HG02938 (cell line): Measurements from ENCODE around the gene DESI2.
"Not testable (repeated sequence)": the region's sequence is repeated elsewhere in the genome, so short reads cannot be mapped to it uniquely, and the experiment has no call there.

Source experiments
- ATAC-seq: cut with Tn5 transposase; IDR thresholded peaks from one replicate; pipeline ENCODE4 v1.9.1; 2021; ENCODE audit warnings: mild to moderate bottlenecking, moderate library complexity; ENCODE audit not compliant: unreplicated experiment

DESI2 gene

GRCh38 chr1:244654108-244655038 is 1.4 kb downstream of the DESI2 start:
- no peak for ATAC-seq

DNA sequence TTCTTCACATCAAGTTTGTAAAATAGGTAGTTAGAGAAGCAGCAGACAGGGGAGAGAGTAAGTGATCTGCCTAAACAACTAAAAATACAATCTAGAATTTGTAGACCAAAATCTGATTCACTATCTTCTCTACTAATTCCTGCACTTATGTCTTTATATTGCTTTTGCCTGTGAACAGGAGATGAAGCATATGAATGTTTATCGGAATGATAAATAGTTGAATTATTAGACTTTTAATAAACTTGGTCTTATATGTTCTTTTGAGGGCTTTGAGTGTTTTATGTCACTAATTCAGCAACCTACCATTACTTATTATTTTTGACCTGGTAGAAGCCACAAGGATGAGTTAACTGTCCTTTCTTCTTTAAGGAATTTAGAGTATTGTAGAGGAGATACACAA is 2.3 kb downstream of the DESI2 start:
- no peak for ATAC-seq

GRCh38 chr1:244657421-244657820 is 4.5 kb downstream of the DESI2 start:
- no peak for ATAC-seq

- ATAC-seq: no peak
Observed at GRCh38 chr1:244659694-244660093, 6.8 kb downstream of the DESI2 start.

GRCh38 chr1:244660595-244660994 is 7.7 kb downstream of the DESI2 start:
- ATAC-seq: no peak

DNA sequence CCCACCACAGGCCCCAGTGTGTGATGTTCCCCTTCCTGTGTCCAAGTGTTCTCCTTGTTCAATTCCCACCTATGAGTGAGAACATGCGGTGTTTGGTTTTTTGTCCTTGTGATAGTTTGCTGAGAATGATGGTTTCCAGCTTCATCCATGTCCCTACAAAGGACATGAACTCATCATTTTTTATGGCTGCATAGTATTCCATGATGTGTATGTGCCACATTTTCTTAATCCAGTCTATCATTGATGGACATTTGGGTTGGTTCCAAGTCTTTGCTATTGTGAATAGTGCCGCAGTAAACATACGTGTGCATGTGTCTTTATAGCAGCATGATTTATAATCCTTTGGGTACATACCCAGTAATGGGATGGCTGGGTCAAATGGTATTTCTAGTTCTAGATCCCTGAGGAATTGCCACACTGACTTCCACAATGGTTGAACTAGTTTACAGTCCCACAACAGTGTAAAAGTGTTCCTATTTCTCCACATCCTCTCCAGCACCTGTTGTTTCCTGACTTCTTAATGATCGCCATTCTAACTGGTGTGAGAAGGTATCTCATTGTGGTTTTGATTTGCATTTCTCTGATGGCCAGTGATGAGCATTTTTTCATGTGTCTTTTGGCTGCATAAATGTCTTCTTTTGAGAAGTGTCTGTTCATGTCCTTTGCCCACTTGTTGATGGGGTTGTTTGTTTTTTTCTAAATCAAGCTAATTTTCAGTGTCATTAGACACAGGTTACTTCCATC is 8.8 kb downstream of the DESI2 start:
- not testable (repeated sequence) for ATAC-seq

DNA sequence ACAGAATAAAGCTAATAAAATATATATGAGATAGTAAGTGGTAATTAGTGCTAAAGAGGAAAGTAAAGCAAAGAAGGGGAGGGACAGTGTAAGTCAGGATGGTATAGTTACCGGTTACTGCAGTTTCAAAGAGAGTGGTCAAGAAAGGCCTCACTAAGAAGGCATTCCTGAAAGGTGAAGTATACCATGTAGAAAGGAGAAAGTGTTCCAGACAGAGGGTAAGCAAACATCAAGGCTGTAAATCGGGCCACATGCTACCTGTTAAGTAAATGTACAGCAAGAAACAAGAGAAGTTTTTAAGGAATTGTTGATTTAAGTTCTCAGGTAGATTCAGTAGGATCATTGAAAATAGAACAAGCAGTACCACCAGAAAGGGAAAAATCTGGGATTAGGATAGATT is 9.7 kb downstream of the DESI2 start:
- no peak for ATAC-seq

DNA sequence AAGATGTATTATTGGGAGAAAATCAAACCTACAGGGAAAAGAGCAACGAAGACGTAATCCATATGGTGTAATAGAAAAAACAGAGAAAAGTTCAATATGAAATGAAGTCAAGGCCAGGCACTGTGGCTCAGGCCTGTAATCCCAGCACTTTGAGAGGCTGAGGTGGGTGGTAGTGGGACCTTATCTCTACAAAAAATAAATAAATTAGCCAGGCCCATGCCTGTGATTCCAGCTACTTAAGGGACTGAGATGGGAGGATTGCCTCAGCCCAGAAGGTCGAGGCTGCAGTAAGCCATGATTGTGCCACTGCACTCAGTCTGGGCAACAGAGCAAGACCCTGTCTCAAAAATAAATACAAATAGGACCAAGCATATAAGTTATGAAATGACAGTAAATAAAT is 11.4 kb downstream of the DESI2 start:
- ATAC-seq: no peak

GRCh38 chr1:244665771-244666217 is 12.9 kb downstream of the DESI2 start:
- ATAC-seq: peak; percentile 92

DNA sequence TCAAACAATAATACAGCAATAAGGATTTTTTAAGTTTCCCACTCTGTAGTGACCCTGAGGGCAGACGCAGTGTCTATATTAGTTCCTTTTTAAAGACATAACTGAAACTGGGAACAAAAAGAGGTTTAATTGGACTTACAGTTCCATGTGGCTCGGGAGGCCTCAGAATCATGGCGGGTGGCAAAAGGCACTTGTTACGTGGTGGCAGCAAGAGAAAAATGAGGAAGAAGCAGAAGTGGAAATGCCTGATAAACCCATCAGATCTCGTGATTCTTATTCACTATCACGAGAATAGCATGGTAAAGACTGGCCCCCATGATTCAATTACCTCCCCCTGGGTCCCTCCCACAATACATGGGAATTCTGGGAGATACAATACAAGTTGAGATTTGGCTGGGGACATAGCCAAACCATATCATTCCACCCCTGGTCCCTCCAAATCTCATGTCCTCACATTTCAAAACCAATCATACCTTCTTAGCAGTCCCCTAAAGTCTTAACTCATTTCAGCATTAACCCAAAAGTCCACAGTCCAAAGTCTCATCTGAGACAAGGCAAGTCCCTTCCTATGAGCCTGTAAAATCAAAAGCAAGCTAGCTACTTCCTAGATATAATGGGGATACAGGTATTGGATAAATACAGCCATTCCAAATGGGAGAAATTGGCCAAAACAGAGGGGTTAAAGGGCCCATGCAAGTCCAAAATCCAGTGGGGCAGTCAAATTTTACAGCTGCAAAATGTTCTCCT is 13.9 kb downstream of the DESI2 start:
- ATAC-seq: not testable (repeated sequence)

DNA sequence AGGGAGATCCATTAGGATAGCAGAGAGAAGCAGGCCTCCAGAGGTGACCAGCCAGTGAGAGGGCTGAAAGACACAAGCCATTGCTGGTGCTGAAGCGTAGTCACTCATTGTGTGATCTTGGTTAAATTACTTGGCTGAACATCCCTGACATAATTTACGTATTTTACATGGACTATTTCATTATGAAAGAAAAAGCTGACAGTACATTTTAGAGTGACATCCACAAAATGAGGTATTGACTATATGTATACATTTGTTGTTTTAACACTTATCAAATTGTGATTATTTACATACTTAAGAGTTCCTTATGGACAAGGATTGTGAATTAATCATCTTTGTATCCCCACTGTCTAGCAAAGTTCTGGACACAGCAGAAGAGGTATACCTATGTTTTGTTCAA is 14.9 kb downstream of the DESI2 start:
- ATAC-seq: no peak

- no peak for ATAC-seq
Observed at GRCh38 chr1:244672946-244673682, 20.2 kb downstream of the DESI2 start.

DNA sequence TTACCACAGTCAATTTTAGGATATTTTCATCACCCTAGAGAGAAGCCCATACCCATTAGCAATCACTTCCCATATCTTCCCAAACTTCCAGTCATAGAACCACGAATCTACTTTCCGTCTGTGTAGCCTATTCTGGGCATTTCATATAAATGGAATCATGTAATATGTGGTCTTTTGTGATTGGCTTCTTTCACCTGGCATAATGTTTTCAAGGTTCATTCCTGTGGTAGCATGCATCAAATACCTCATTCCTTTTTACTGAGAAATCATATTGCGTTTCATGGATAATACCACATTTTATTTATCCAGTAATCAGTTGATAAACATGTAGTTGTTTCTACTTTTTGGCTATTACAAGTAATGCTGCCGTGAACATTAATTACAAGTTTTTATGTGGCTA is 21.5 kb downstream of the DESI2 start:
- ATAC-seq: no peak

- ATAC-seq: no peak
Observed at GRCh38 chr1:244675167-244675566, 22.2 kb downstream of the DESI2 start.

GRCh38 chr1:244678697-244679096 is 25.8 kb downstream of the DESI2 start:
- no peak for ATAC-seq

DNA sequence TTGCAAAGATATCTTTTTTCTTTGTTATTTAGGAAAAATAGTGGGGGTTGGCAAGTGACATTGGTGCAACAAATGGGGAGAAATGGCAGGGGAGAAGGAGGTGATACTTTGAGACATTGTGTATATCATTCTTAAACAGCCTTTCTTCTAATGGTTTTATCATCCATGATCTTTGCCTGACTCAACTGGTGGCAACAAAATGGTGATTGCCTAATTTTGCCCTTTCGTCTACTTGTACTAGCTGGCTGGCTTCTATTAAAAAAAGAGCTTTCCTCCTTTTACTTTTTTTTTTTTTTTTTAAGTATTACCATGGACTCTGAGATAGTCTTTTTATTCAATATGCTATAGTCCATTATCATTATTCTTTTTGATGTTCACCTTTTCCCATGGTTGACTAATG is 27.7 kb downstream of the DESI2 start:
- ATAC-seq: no peak

DNA sequence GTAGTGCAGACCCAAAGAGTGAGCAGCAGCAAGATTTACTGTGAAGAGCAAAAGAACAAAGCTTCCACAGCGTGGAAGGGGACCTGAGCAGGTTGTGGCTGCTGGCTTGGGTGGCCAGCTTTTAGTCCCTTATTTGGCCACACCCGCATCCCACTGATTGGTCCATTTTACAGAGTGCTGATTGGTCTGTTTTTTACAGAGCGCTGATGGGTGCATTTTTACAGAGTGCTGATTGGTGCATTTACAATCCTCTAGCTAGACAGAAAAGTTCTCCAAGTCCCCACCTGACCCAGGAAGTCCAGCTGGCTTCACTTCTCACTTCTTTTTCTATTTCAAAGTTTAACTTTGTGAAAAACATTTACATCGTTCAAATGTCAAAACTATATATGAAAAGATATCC is 29.2 kb downstream of the DESI2 start:
- ATAC-seq: not testable (repeated sequence)

- no peak for ATAC-seq
Observed at GRCh38 chr1:244695937-244696336, 43.0 kb downstream of the DESI2 start.

DNA sequence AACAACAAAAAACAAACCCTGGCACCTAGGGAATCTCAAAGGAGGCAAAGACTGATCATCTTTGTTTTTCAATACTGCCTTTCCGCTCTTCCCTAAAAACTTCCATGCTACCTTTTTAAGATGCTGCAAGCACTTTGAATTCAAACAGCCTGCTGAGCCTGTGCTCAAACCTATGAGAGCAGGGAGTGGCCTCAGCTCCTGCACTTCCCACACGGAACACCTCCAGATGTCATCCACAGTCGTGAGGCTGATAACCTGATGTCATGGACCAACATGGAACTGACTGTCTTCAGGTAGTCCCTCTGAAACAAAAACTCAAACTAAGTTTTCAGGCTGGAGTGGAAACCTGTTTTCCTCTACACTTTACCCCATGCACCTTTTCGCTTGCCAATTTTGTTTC is 46.8 kb downstream of the DESI2 start:
- no peak for ATAC-seq

DNA sequence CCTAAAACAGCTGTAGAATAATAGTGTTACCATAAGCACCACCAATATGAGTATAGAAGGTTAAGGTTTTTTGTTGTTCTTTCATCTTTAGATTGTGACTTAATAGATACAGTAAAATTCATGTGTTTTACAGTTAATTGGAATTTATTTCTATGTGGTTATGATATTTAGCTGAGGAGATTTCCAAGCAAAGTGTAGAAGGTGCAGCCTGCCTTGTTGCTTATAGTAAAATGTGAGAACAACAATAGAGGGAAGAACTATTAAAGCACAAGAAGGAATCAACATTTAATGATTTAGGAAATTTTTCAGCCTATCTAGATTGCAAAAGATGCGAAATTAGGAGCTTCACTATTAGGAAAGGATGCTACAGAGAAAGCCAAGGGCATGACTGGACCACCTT is 47.9 kb downstream of the DESI2 start:
- no peak for ATAC-seq

DNA sequence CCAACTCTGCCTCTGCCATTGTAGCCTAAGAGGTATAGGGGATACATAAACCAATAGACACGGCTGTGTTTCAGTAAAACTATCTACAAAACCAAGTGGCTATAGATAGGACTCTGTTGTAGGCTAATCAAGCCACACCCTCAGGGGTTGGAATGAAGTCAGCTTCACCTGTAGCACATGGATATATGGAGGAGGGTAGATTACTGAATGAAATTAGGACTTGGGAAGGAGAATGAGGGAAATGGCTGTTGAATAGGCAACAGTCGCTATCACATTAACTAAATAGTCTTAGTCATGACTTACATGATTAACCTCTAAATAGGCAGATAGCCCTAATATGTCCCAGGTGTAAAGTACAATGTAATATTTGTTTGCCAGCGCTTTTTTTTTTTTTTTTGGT is 49.7 kb downstream of the DESI2 start:
- no peak for ATAC-seq
